NCI-H748 (cell line): Measurements from ENCODE around the gene SIGLECL1.

Experiments used
- DNase-seq: peaks from one replicate; lab custom pipeline; 2025; ENCODE audit not compliant: unreplicated experiment; lab: John Stamatoyannopoulos, UW

Gene SIGLECL1

DNA sequence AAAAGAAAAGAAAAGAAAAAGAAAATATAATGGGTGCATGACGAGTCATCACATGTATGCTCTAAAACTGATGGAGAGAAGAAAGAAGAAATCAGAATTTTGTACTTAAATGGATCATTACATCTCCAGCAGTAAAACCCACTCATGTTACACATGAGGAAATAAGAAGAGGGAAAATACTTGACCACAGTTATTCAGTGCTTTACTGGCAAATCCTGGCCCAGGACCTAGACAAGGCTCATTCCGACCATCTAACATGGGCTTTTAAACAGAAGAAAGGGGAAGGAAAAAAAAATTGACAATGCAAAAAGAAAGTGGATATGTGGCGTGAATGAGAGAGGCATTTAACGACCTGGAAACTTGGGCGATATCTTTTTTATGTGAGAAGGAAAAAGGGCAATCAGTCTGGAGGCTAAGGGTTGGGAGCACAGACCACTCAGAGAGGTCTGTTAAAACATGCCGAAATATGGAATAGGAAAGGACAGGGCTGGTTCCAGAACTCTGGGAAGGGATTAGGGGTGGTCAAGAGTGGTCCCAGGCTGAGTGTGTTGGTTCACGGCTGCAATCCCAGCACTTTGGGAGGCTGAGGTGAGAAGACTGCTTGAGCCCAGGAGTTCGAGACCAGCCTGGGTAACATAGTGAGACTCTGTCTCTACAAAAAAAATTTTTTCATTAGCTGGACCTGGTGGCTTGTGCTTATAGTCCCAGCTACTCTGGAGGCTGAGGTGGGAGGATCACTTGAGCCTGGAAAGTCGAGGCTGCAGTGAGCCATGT, 1.6 kb downstream of the SIGLECL1 start:
- DNase-seq: no peak

DNA sequence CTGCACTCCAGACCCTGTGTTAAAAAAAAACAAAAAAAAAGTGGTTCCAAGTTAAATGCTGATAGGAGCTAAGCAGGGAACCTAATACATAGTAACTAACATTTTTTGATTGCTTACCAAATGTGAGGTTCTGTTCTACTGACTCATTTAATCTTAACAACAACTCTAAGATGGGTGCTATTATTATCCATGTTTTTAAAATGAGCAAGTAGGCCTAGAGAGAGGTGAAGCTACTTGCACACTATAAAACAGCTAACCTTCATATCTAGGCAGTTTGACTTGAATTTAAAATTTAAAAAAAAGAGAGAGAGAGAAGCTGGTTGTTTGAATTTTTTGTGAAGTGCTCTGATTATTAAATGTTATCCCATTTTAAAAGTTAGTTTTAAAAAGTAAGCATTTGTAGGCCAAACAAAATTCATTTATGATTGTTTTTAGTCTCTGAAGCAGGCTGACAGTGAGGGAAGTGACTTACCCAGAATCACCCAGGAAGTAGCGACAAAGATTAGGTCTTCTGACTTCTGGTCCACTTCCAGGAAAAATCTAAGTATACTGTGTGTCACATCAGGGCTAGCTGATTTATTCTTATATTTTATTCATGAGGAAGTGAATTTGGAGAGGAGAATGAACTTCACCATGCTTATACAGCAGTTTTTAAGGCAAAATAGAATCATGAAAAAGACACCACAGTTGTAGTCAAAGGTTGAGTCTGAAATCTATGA, 2.4 kb downstream of the SIGLECL1 start:
- no peak for DNase-seq

DNA sequence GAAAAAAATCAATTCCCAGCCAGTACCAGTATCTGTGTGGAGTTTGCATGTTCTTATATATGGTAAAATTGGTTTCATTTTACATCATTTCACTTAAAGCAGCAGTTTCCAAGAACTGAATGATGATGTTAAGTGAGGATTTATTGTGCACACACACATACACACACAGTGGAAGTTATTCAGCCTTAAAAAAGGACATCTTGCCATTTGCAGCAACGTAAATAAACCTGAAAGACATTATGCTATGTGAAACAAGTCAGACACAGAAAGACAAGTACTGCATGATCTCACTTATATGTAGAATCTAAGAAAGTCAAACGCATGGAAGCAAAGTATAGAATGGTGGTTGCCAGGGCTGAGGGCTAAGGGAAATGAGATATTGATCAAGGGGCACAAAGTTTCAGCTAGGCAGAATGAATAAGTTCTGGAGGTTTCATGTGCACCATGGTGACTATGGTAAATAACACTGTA, 5.3 kb downstream of the SIGLECL1 start:
- no peak for DNase-seq

DNA sequence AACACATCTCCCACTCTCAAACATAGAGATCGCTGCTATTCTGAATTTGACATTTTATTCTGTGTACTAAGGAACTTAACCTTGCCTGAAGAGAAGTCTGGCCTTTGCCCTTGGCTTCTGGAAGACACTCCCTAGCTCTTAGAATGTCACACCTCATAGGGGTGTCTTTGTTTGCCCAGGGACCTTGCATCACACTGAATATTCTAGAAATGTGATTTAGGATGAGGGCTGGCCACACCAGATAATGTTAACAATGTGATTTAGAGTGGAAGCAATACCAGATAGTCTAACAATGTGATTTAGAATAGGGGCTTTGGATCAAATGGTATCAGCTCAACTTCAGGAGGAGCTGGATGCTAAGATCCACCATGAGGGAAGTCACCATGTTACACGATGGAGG, 6.6 kb downstream of the SIGLECL1 start:
- DNase-seq: no peak

DNA sequence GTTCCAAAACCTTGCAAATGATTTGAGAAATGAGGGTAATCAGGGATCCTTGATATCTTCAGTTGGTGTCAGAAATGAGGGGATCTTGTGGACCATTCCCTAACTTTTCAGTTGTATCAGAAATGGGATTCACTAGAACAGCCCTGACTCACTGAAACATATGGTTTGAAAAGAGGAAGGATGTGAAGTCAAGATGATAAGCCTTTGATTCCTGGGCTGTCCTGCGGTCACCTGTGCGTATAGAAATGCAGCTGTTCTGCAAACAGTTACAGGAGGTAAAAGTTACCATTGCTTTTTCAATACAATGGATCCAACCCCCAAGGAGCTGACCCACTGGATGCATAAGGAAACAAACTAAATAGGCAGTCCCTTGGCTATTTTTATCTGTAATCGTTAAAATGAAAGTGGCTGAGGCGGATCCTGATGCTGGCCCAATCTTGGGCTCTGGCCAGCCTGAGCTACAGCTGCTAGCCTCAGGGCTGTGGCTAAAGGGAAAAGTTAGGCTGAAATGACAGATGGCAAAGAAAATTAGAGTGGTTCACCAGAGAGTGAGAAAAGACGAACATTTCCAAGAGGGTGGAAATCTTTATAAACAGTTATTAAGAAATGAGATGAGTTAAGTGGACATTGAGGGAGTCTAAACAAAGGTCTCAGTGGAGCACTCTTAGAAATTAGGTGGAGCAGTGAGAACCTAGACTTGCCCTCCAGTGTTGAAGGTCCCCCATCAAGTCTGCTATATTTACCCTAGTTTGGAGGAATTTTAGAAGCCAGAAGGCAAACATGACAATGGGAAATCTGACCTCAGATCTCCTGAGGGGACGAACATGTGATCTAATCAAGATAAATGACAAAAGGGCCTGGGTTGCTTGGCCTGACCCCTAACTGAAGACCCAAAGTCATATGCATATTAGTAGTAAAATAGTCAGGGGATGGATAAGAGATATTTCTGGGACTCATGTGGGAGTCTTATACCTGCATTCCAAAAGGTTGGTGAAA, 7.6 kb downstream of the SIGLECL1 start:
- no peak for DNase-seq

DNA sequence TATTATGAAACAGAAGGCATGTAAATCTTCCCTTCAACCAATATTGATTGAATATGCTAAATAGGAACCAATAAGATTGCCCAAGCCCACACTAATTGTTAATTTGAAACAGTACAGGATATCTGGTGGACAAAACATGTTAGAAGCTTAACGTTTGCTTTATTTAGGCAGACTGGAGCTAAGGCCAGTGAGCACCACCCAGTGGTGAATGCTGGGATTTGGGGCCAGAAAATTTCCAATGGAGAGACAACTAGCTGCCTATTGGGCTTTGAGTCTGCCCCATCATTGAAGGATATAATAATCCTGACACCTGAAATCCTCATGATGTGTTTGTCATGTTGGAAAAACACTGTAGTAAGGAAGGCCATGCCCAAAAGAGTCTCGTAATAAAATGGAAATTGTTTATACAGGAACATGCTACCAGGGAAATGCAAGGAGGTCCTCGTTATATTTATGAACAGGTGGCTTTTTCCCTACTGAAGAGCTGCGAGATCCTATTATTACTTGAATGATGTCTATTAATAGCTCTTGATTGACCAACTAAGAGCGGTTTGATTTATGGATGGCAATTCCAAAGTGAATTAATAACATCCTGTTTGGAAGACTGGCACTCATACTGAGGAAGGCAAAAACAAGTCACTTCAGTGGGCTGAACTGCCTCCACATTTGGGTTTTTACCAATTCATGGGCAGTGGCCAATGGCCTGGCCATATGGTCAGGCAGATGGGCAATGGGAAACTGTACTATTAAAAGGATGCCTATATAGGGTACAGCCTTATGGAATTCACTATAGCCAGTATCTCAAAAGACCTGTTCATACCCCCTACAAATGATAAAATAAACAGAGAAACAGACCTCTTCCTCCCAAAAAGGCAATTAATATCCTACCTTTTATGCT, 8.7 kb downstream of the SIGLECL1 start:
- DNase-seq: peak; percentile 25

DNA sequence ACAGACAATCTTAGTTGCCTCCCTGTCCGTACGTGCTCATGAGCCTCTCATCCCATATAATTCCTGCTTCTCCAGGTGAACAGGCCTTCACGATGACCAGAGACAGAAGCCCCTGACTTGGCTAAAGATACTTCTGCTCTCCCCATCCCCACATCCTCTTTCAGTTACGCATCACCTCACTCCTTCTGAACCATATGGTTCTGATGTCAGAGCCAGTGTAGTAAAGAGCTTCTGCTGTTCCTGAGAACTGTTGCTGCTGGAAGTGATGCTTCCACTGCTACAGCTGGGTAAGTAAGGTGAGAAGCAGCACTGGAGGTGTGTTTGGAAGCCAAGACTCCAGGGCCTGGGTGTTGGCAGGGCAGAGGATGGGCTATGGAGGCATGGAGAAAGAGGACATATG, 12.9 kb downstream of the SIGLECL1 start:
- DNase-seq: no peak

DNA sequence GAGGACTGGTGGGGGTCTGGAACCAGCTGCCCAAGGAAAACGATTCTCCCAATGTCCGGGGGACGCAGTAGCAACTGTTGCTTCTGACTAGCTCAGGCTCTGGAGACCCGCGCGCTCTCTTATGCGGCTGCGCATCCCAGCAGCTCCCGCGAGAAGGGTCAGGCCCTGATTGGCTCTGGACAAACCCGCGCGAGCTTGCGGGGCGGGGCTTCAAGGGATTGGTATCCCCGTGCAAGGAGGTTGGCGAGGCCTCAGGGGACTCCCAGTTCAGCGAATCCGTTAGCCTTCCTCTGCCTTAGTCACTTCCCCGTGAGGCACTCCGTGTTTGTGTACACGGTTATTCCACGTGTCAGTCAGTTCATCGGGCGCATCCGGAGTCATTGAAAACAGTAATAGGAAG, 20.2 kb downstream of the SIGLECL1 start:
- no peak for DNase-seq

DNA sequence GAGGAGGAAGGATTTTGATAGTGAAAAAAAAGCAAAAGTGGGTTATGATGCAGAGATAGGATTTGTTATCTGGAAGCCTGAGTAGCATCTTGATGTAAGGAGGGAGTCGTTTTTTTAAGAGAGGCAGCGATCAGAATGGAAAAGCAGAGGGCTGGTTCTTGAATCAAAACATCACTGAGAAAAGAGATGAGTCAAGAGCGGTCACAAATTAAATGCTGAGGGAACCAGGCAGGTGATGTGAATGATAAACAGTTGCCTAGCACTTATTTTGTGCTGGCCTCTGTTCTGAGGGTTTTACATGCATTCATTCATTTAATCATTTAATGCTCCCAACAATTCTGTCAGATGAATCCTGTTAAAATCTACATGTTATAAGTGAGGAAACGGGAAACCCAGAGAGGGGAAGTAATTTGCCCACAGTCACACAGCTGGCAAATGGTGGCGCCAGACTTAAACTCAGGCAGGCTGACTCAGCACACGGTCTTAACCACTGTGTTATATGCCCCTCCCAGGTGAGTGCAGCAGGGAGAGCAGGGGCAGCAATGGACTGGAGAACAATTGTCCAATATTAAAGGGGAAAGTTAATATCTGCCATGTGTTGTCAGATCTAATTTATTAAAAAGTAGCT, 21.4 kb downstream of the SIGLECL1 start:
- no peak for DNase-seq

DNA sequence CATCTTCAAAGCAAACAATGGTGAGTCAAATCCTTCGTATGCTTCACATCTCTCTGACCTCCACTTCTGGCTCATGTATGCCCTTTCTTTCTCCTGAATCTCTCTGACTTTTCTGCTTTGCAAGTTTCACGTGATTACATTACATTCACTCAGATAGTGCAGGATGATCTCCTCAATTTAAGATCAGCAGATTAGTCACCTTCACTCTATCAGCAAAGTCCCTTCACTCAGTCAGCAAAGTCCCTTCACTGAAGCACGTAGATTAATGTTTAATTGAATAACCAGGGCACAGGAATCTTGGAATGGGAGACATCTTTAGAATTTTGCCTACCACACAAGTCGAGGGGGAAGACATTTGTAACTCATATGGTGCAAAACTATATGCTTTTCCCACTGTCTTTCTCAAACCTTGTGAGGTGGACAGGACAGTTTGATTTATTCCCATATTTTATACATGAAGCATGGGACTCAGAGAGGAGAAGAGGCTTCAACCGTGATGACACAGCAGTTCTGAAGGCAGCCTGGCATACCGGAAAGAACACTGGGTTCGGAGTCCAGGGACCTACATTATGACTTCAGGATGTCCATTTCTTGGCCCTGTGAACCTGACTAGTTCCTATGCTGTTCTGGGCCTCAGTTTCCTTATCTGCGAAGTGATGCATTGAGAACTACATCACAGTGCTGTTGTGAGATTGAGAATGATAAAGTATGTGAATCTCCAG, 23.3 kb downstream of the SIGLECL1 start:
- no peak for DNase-seq

DNA sequence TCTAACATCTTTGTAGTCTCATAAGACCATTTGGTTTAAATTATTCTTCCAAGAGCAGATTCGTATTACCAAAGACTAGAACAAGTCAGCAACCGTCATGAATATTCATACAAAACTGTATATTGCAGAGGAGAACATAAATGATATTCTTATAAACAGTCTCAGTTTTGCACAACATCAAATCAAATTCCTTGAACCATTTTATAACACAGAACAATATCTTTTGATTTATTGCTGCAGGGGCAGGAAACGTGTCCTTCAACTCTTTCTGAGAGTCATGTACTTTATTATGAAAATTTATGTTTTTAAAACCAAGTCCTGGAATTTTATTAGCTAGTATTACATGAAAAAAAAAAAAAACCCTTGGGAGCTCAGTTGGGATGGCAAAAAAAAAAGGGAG, 26.2 kb downstream of the SIGLECL1 start:
- DNase-seq: no peak

DNA sequence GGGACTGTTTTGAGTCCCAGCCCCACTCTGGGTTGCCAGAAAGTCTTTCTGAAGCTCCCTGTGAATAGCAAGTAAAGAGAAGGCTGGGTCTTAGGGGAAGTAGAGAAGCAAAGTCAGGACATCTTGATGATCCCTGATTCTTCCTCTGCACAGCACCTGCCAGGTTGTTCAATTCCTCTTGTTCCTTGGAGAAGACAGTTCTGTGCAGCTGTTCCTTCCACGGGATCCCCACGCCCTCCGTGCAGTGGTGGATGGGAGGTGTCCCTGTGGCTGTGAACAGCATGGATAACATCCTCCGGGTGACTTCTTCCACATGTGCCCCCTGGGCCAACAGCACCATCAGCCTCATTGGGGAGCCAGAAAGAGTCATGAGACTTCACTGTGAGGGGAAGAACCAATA, 31.5 kb downstream of the SIGLECL1 start:
- DNase-seq: no peak

DNA sequence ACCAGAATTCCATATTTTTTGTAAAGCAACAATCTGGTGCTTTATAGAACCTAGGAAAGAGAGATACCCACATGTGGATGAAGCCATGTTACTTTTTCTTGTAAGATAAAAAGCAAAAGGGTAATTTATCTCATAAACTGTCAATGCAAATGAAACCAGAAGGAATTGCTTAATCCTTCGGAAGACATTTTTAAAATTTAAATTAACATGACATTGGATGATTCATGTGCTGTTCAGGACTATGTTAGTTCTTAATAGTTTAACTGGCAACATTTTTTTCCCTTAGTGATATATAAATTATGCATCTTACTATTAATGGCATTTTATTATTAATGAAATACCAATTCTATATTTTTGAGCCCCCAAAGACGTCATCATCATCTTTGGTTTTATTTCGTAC, 34.8 kb downstream of the SIGLECL1 start:
- DNase-seq: no peak

DNA sequence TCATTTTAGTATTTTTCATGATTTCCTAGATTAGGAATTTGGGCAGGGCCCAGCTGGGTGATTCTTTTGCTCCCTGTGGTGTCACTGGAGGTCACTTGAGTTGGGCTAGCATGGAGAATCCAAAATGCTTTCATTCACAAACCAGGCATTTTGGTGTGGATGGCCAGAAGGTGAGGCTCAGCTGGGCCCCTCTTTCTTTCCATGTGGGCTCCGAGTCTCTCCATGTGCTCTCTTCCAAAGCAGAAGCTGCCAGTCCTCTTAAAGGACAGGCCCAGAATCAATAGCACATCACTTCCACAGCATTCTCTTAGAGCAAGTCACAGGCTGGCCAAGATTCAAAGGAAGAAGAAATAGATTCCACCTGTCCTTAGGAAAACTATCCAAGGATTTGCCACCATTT, 38.8 kb downstream of the SIGLECL1 start:
- no peak for DNase-seq

DNA sequence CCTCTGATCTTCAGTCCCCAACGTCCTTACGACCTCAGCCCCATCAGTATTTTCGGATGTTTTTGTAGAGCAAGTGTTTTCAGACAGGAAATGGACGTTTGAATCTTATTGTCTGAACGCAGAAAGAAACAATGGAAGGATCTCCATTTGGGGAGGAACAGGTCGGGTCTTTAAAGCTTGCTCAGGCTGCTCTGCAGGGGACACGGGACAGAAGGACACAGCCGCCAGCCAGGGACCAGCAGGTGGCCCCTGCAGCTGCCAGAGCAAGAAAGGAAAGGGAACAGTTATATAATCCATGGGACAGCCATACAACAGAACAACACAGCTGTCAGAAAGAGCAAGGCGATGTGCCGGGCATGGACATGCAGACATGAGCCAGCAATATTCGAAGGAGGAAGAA, 42.1 kb downstream of the SIGLECL1 start:
- DNase-seq: no peak

DNA sequence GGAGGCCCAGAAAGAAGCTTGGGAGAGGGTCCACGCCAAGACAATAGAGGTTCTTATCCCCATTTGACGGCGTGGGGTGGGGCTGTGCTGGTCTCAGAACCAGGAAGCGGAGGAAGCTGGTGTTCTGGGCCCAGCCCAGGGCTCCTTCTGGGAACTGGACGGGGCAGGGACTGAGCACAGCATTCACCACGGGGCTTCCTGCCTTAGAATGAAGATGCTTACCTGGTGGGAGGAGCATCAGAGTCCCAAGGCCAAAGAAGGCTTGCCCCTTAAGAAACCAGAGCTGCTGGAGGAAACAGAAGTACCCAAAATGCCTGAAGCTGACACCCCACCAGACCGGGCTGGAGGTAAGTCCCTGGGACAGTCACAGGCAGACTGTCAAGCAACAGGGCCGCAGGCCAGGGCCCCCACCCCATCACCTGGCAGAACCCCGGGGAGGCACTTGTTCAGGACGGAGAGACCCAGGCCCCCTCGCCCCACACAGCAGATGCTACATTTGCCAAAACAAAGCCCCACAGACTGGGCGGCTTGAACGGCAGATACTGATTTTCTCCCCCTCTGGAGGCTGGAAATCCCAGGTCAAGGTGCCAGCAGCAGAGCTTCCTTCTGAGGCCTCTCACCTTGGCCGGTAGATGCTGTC, 42.8 kb downstream of the SIGLECL1 start:
- DNase-seq: no peak

DNA sequence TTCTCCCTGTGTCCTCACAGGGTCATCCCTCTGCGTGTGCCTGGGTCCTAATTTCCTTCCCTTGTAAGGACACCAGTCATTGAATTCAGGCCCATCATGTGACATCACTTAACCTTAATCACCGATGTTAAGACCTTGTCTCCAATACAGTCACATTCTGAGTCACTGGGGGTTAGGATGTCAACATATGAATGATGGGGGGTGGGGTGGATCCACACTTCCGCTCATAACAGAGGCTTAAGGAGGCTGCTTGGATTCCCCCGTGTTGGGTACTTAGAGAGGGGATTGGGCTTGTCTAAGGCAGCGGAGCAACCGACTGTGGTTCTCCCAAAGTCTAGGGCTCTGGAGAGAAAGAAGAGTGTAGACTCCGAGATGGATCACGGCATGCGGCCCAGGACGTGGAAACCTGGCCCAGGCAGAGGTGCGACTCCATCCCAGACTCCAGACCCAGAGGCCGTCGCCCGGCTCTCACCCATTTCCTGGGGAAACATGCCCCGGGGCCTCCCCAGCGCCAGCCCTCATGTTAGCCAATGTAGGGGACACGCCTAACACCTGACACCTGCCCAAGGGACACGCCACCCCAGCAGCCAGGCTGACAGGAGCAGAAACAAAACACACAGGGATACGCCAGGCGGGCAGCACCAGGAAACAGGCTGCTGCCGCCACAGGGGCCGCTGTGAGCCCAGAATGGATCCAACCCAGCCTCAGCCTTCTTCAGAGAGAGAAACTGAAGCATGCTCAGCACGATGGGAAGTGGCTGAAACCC, 43.5 kb downstream of the SIGLECL1 start:
- no peak for DNase-seq

DNA sequence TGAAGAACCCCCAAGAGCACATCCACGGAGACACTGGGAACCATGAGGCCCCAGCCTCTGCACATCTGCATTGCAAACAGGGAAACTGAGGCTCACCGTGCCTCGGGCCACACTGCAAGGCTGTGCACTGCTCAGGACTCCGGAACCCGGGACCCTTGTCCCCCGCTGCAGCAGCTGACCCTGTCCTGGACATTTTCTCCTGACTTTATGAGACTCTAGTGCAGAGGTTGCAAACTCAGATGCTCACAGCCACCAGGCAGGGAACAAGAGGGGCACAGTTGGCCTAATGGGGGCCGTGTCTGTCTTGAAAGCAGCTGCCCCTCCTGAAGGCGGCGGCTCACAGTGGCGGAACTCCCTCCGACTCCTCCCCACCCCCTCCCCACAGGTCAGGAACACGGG, 44.1 kb downstream of the SIGLECL1 start:
- DNase-seq: no peak
